OCI-LY1 (cell line): ENCODE data around the gene RBL1.
A peak's percentile ranks its signal among the peaks of the same experiment; 100 is the strongest.

Experiments used
- H2AFZ ChIP-seq: fragments of 200-600 bp; sonication (generic), shearing (Covaris generic); 2 replicates; pipeline ENCODE4 v1.6.0; 2014; ENCODE audit warnings: antibody characterized with exemption, mild to moderate bottlenecking, low read length
- H3F3A ChIP-seq: fragments of 200-600 bp; sonication (generic), shearing (Covaris generic); 2 replicates; pipeline ENCODE4 v1.6.0; 2014; ENCODE audit warnings: mild to moderate bottlenecking, antibody characterized with exemption, low read length, moderate library complexity; ENCODE audit not compliant: insufficient read depth
- H3K27ac ChIP-seq: fragments of 200-600 bp; sonication (generic); 2 replicates; pipeline ENCODE4 v1.5.1; 2014; ENCODE audit warnings: low read length, mixed run types, mild to moderate bottlenecking, low read depth; ENCODE audit not compliant: poor library complexity, severe bottlenecking
- H3K27me3 ChIP-seq: fragments of 200-600 bp; sonication (generic); 2 replicates; pipeline ENCODE4 v1.6.0; 2014; ENCODE audit warnings: antibody characterized with exemption, mild to moderate bottlenecking, low read length, moderate library complexity; ENCODE audit not compliant: insufficient read depth
- H3K36me3 ChIP-seq: fragments of 200-600 bp; sonication (generic); 2 replicates; pipeline ENCODE4 v1.6.1; 2014; ENCODE audit warnings: mild to moderate bottlenecking, antibody characterized with exemption, low read length, moderate library complexity, mixed read lengths; ENCODE audit not compliant: insufficient read depth
- H3K4me1 ChIP-seq: fragments of 200-600 bp; sonication (generic); 2 replicates; pipeline ENCODE4 v1.5.1; 2014; ENCODE audit warnings: mild to moderate bottlenecking, low read length, moderate library complexity; ENCODE audit not compliant: insufficient read depth, severe bottlenecking
- H3K4me2 ChIP-seq: fragments of 200-600 bp; sonication (generic), shearing (Covaris generic); 2 replicates; pipeline ENCODE4 v1.6.1; 2014; ENCODE audit warnings: low read length
- H3K4me3 ChIP-seq: fragments of 200-600 bp; sonication (generic); 2 replicates; pipeline ENCODE4 v1.5.1; 2014; ENCODE audit warnings: low read length, low read depth, mild to moderate bottlenecking, mixed read lengths; ENCODE audit not compliant: poor library complexity, severe bottlenecking
- H3K79me2 ChIP-seq: fragments of 200-600 bp; shearing (Covaris generic); 2 replicates; pipeline ENCODE4 v1.6.1; 2016; ENCODE audit warnings: mixed run types, low read length, mixed read lengths; ENCODE audit not compliant: insufficient read depth
- H3K9ac ChIP-seq: fragments of 200-600 bp; sonication (generic), shearing (Covaris generic); 2 replicates; pipeline ENCODE4 v1.6.1; 2014; ENCODE audit warnings: mild to moderate bottlenecking, low read length, mixed read lengths
- H3K9me2 ChIP-seq: fragments of 200-600 bp; sonication (generic), shearing (Covaris generic); 2 replicates; pipeline ENCODE4 v1.6.1; 2014; ENCODE audit warnings: low read depth, mild to moderate bottlenecking, low read length, mixed read lengths
- H3K9me3 ChIP-seq: fragments of 200-600 bp; shearing (Covaris generic); 2 replicates; pipeline ENCODE4 v1.6.1; 2014; ENCODE audit warnings: low read length, mixed read lengths
- H4K20me1 ChIP-seq: fragments of 200-600 bp; sonication (generic), shearing (Covaris generic); 2 replicates; pipeline ENCODE4 v1.6.0; 2016; ENCODE audit warnings: mild to moderate bottlenecking, low read length; ENCODE audit not compliant: insufficient read depth
- CTCF ChIP-seq: fragments of 200-600 bp; sonication (generic), shearing (Covaris generic); IDR thresholded peaks from 2 replicates; pipeline ENCODE4 v1.5.1; 2017; ENCODE audit warnings: mild to moderate bottlenecking, antibody characterized with exemption, low read length, moderate library complexity, mixed read lengths
- EZH2 ChIP-seq: fragments of 200-600 bp; sonication (generic), shearing (Covaris generic); IDR thresholded peaks from 2 replicates; pipeline ENCODE4 v1.8.0; 2017; ENCODE audit warnings: borderline replicate concordance, mixed run types, mild to moderate bottlenecking, antibody characterized with exemption, low read length, moderate library complexity, mixed read lengths

Gene RBL1

GRCh38 chr20:36951979-36952738, 143.6 kb downstream of the RBL1 start:
- H3K4me3 ChIP-seq, result peak overlapping the region; percentile 78
- no peaks in the 10 kb centered on the region for H3K27me3 ChIP-seq

GRCh38 chr20:36951198-36951978, 144.4 kb downstream of the RBL1 start, which contains the start of gene SAMHD1:
Gene SAMHD1 (minus strand): TSS chr20:36951708. CDS start chr20:36951643, 65 bp downstream.
- H3K4me2 ChIP-seq, result peak within 1 kb of the TSS; percentile 83
- H2AFZ ChIP-seq, result peak within 1 kb of the TSS; percentile 79
- peaks cover 18% of the 10 kb centered on the region for H3K4me1 ChIP-seq
- no peaks in the 10 kb centered on the region for H3K27me3 ChIP-seq
- H3K27ac ChIP-seq, result peak within 1 kb of the TSS; percentile 45
- peak within 1 kb of the TSS; percentile 80 for H3K9ac ChIP-seq
- no peaks in the 10 kb centered on the region for H3F3A ChIP-seq
- H3K9me2 ChIP-seq, result no peaks in the 10 kb centered on the region
- H3K79me2 ChIP-seq, result no peaks in the 10 kb centered on the region
- H3K4me3 ChIP-seq, result peak within 1 kb of the TSS; percentile 78
- no peaks in the 10 kb centered on the region for H4K20me1 ChIP-seq
- 0 out of 2 replicates have a peak, but pooled peaks cover 3% of the 10 kb centered on the region for H3K36me3 ChIP-seq
- H3K9me3 ChIP-seq, result no peaks in the 10 kb centered on the region
- TF ChIP-seq EZH2, result no peak
- no peak for TF ChIP-seq CTCF

More at GRCh38 chr20:36951979-36952738, 143.6 kb downstream of the RBL1 start:
- Histone ChIP-seq H3K4me2 (peak overlapping the region; percentile 83), H3K9me2 (no peaks in the 10 kb centered on the region), H3K9ac (peak overlapping the region; percentile 65), H4K20me1 (no peaks in the 10 kb centered on the region), H3K27ac (no peak overlapping the region), H3F3A (no peaks in the 10 kb centered on the region), H2AFZ (peak overlapping the region; percentile 79), H3K79me2 (no peaks in the 10 kb centered on the region), H3K36me3 (no peaks in the 10 kb centered on the region), H3K4me1 (peaks cover 18% of the 10 kb centered on the region), H3K9me3 (no peaks in the 10 kb centered on the region)
- TF ChIP-seq EZH2 (no peak), CTCF (no peak)

- H3K9me3 ChIP-seq, result no peaks in the 10 kb centered on the region
- H3K36me3 ChIP-seq, result 0 out of 2 replicates have a peak, but pooled peaks cover 4% of the 10 kb centered on the region
- H3F3A ChIP-seq, result no peaks in the 10 kb centered on the region
- H3K4me2 ChIP-seq, result peak overlapping the region; percentile 83
- H3K79me2 ChIP-seq, result no peaks in the 10 kb centered on the region
- H3K27me3 ChIP-seq, result no peaks in the 10 kb centered on the region
- no peaks in the 10 kb centered on the region for H3K9me2 ChIP-seq
- no peak overlapping the region for H2AFZ ChIP-seq
- H3K4me3 ChIP-seq, result peak overlapping the region; percentile 78
- TF ChIP-seq CTCF, result no peak
- no peaks in the 10 kb centered on the region for H4K20me1 ChIP-seq
- peak overlapping the region; percentile 80 for H3K9ac ChIP-seq
- peak overlapping the region; percentile 45 for H3K27ac ChIP-seq
- peaks cover 18% of the 10 kb centered on the region for H3K4me1 ChIP-seq
Observed at GRCh38 chr20:36950414-36951197, 145.2 kb downstream of the RBL1 start.
